GM12891 (cell line): ENCODE data around the gene TCERG1L.

Experiments
- POLR2A ChIP-seq: IDR thresholded peaks from 2 replicates; pipeline ENCODE4 v1.6.1; 2011; ENCODE audit warnings: low read depth, low read length, control low read depth
- POLR2AphosphoS5 ChIP-seq: IDR thresholded peaks from 2 replicates; pipeline ENCODE4 v1.6.1; 2011; ENCODE audit warnings: low read depth, low read length, control low read depth
- POU2F2 ChIP-seq: IDR thresholded peaks from 2 replicates; pipeline ENCODE4 v1.6.1; 2011; ENCODE audit warnings: low read depth, mild to moderate bottlenecking, control low read depth, low read length, moderate library complexity
- SPI1 ChIP-seq: IDR thresholded peaks from 2 replicates; pipeline ENCODE4 v1.6.1; 2011; ENCODE audit warnings: low read depth, low read length, control low read depth
- TAF1 ChIP-seq: IDR thresholded peaks from 2 replicates; pipeline ENCODE4 v1.6.1; 2011; ENCODE audit warnings: low read depth, low read length, control low read depth

DNA sequence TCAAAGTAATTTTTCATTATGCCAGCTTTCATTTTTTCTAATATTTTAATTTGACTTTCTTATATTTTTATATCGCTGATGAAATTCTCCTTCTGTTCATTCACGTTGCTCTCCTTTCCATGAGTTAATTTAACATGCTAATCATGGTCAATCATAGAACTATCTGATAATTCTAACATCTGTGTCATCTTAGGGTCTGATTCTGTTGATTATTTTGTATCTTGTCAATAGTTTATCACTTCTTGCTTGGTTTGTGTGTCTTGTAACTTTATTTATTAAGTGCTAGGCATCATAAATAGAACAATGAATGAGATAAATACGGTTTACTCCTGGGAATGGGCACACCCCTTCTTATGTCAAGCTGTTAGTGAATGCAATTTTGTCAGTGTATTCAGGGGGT, 11.0 kb downstream of the TCERG1L start:
- TF ChIP-seq POLR2A (no peak), POLR2AphosphoS5 (no peak), TAF1 (no peak), POU2F2 (no peak), SPI1 (no peak)
